ENCODE results near the gene SYT2. TPM values are rescaled to one million over a fixed set of nuclear protein-coding genes. Genes with fewer than 3 reads are reported as not detected.
"Not testable (repeated sequence)": the region's sequence is repeated elsewhere in the genome, so short reads cannot be mapped to it uniquely, and the experiment has no call there.

The SYT2 gene
- total RNA-seq, 1 experiment from 2014 or later: not detected

- no peak for TF ChIP-seq CTCF (IDR thresholded peaks at IDR 0.05; ENCODE audit: unreplicated experiment)
- no peaks in the 10 kb centered on the region for H3K36me3 Mint-ChIP-seq (ENCODE audit: insufficient read depth, unreplicated experiment)
- CTCF ChIA-PET: interaction anchor here (0.7 kb wide), 1 partner anchor 41 kb away, joined by 4 read pairs; no protein-coding TSS in a partner anchor
- no peak for DNase-seq
- intact Hi-C loops (cut with micrococcal nuclease; ENCODE audit: unreplicated experiment): no loop called here
- BruUV-seq (replicated peaks): no TSS peak
- H3K27ac Mint-ChIP-seq (ENCODE audit: unreplicated experiment): no peak overlapping the region
- peaks cover 86% of the 10 kb centered on the region for H3K27me3 Mint-ChIP-seq (ENCODE audit: unreplicated experiment)
- H3K4me1 Mint-ChIP-seq (ENCODE audit: low read depth, unreplicated experiment): no peaks in the 10 kb centered on the region
- no peaks in the 10 kb centered on the region for H3K9me3 Mint-ChIP-seq (ENCODE audit: low read depth, unreplicated experiment)
- no peak overlapping the region for H3K4me3 Mint-ChIP-seq (ENCODE audit: low read depth, unreplicated experiment)
Measured at GRCh38 chr1:202630541-202630940, 79.7 kb downstream of the SYT2 start.

DNA sequence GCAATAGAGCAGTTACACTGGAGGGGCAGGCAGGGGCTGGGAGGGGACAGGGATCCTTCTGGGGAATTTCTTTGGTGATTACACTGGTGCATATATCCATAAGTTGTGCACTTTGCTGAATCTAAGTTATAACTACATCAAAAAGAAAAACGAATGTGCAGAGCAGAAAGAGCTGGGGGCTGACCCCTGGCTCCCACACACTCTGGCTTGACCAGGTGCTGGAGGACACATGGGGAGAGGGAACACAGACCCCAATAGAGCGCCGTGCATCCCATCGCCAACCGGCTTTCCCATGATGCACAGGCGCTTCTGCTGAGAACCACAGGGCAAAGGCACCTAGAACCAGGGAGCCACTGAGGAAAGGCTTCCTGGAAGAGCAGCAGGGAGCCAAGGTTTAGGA, 80.2 kb downstream of the SYT2 start:
- H3K9me3 Mint-ChIP-seq (ENCODE audit: low read depth, unreplicated experiment); CTCF ChIA-PET; H3K27ac Mint-ChIP-seq (ENCODE audit: unreplicated experiment); intact Hi-C loops (cut with micrococcal nuclease; ENCODE audit: unreplicated experiment); H3K4me1 Mint-ChIP-seq (ENCODE audit: low read depth, unreplicated experiment); H3K36me3 Mint-ChIP-seq (ENCODE audit: insufficient read depth, unreplicated experiment); BruUV-seq (replicated peaks); DNase-seq; H3K4me3 Mint-ChIP-seq (ENCODE audit: low read depth, unreplicated experiment): not testable (repeated sequence)
- peaks cover 81% of the 10 kb centered on the region for H3K27me3 Mint-ChIP-seq (ENCODE audit: unreplicated experiment)

- intact Hi-C loops (cut with micrococcal nuclease; ENCODE audit: unreplicated experiment); H3K4me1 Mint-ChIP-seq (ENCODE audit: low read depth, unreplicated experiment); H3K9me3 Mint-ChIP-seq (ENCODE audit: low read depth, unreplicated experiment); H3K4me3 Mint-ChIP-seq (ENCODE audit: low read depth, unreplicated experiment); DNase-seq; H3K36me3 Mint-ChIP-seq (ENCODE audit: insufficient read depth, unreplicated experiment); H3K27ac Mint-ChIP-seq (ENCODE audit: unreplicated experiment); BruUV-seq (replicated peaks): not testable (repeated sequence)
- peaks cover 74% of the 10 kb centered on the region for H3K27me3 Mint-ChIP-seq (ENCODE audit: unreplicated experiment)
- CTCF ChIA-PET: interaction anchor here (0.6 kb wide), 2 partner anchors 186 to 611 kb away, joined by 4 to 7 read pairs; no protein-coding TSS in a partner anchor
Measured at GRCh38 chr1:202629257-202629811, 80.9 kb downstream of the SYT2 start.

- BruUV-seq (replicated peaks): no TSS peak
- intact Hi-C loops (cut with micrococcal nuclease; ENCODE audit: unreplicated experiment): no loop called here
- no peak for TF ChIP-seq CTCF (IDR thresholded peaks at IDR 0.05; ENCODE audit: unreplicated experiment)
- CTCF ChIA-PET: no interaction called here
- Mint-ChIP-seq H3K27ac (ENCODE audit: unreplicated experiment) (no peak overlapping the region), H3K27me3 (ENCODE audit: unreplicated experiment) (peaks cover 68% of the 10 kb centered on the region), H3K9me3 (ENCODE audit: low read depth, unreplicated experiment) (no peaks in the 10 kb centered on the region), H3K4me1 (ENCODE audit: low read depth, unreplicated experiment) (no peaks in the 10 kb centered on the region), H3K36me3 (ENCODE audit: insufficient read depth, unreplicated experiment) (no peaks in the 10 kb centered on the region), H3K4me3 (ENCODE audit: low read depth, unreplicated experiment) (no peak overlapping the region)
- no peak for DNase-seq
Measured at GRCh38 chr1:202628646-202629215, 81.5 kb downstream of the SYT2 start.

- TF ChIP-seq CTCF (IDR thresholded peaks at IDR 0.05; ENCODE audit: unreplicated experiment): no peak
- Mint-ChIP-seq H3K9me3 (ENCODE audit: low read depth, unreplicated experiment) (no peaks in the 10 kb centered on the region), H3K4me1 (ENCODE audit: low read depth, unreplicated experiment) (no peaks in the 10 kb centered on the region), H3K36me3 (ENCODE audit: insufficient read depth, unreplicated experiment) (no peaks in the 10 kb centered on the region), H3K27ac (ENCODE audit: unreplicated experiment) (no peak overlapping the region), H3K27me3 (ENCODE audit: unreplicated experiment) (peaks cover 60% of the 10 kb centered on the region), H3K4me3 (ENCODE audit: low read depth, unreplicated experiment) (no peak overlapping the region)
- no TSS peak for BruUV-seq (replicated peaks)
- no peak for DNase-seq
- intact Hi-C loops (cut with micrococcal nuclease; ENCODE audit: unreplicated experiment): no loop called here
- CTCF ChIA-PET: no interaction called here
Measured at GRCh38 chr1:202627841-202628565, 82.3 kb downstream of the SYT2 start.

DNA sequence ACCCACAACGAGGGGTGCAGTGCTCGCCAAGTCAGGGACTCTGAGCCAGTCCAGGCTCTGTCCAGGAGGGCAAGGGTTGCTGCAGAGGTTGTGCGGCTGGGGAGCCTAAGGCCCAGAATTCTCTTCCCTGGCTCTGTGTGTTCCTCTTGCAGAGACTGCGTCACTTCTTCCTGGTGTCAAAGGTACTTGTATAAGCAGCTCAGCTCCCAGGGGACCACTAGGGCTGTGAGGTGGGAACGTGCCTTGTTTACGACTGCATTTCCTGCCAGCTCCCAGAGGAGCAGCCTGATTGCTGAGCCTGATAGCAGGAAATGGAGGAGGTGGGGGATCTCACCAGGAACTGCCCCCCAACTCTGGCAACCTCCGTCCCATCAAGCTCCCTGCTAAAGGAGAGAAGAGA, 83.2 kb downstream of the SYT2 start:
- H3K4me3 Mint-ChIP-seq (ENCODE audit: low read depth, unreplicated experiment); DNase-seq; BruUV-seq (replicated peaks); H3K27ac Mint-ChIP-seq (ENCODE audit: unreplicated experiment); H3K36me3 Mint-ChIP-seq (ENCODE audit: insufficient read depth, unreplicated experiment); intact Hi-C loops (cut with micrococcal nuclease; ENCODE audit: unreplicated experiment); CTCF ChIA-PET; H3K9me3 Mint-ChIP-seq (ENCODE audit: low read depth, unreplicated experiment); H3K4me1 Mint-ChIP-seq (ENCODE audit: low read depth, unreplicated experiment): not testable (repeated sequence)
- peaks cover 51% of the 10 kb centered on the region for H3K27me3 Mint-ChIP-seq (ENCODE audit: unreplicated experiment)

All from Calu3 (cell line).